Measurements from ENCODE around the gene HSPA6.

DNA sequence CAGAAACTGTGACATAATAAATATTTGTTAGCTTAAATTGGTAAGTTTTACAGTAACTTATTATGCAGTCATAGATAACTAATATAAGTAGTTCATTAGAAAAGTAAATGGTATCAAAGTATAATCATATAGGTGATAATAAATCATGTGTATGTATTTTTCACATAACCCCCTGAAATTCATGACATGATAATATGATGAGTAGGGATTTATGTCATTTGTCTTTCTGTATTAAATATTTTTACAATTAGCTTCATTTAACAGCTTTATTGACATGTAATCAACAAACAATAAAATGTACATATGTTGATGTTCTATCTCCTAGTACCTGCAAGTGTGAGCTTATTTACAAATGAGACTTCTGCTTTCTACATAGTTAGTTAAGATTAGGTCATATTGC lies 28.9 kb upstream of the HSPA6 start:
- TF ChIP-seq, protein P1, sequence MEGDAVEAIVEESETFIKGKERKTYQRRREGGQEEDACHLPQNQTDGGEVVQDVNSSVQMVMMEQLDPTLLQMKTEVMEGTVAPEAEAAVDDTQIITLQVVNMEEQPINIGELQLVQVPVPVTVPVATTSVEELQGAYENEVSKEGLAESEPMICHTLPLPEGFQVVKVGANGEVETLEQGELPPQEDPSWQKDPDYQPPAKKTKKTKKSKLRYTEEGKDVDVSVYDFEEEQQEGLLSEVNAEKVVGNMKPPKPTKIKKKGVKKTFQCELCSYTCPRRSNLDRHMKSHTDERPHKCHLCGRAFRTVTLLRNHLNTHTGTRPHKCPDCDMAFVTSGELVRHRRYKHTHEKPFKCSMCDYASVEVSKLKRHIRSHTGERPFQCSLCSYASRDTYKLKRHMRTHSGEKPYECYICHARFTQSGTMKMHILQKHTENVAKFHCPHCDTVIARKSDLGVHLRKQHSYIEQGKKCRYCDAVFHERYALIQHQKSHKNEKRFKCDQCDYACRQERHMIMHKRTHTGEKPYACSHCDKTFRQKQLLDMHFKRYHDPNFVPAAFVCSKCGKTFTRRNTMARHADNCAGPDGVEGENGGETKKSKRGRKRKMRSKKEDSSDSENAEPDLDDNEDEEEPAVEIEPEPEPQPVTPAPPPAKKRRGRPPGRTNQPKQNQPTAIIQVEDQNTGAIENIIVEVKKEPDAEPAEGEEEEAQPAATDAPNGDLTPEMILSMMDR (IDR thresholded peaks at IDR 0.05), result no peak
- TF ChIP-seq POLR2AphosphoS5 (IDR thresholded peaks at IDR 0.05; ENCODE audit: low read depth, low read length), result no peak

Measured in Panc1 (cell line).